Liver (tissue), 3 donors: ENCODE measurements around the gene KRT28.

Experiments used
- ATF3 ChIP-seq: IDR thresholded peaks from 2 replicates; pipeline ENCODE4 v1.6.1; 2016; ENCODE audit warnings: antibody characterized with exemption
- CTCF ChIP-seq: fragments of 150-350 bp; IDR thresholded peaks from 2 replicates; pipeline ENCODE4 v1.5.1; 2017; ENCODE audit warnings: improper control_type of control experiment, low read depth, low read length; ENCODE audit not compliant: missing input control
- FOXA1 ChIP-seq: IDR thresholded peaks from 2 replicates; pipeline ENCODE4 v1.6.1; 2016; ENCODE audit warnings: antibody characterized with exemption
- GABPA ChIP-seq, 2 donors: IDR thresholded peaks in 1 of 2; conservative IDR thresholded peaks in 1 of 2; 2 replicates each; pipeline ENCODE4 v1.6.1; 2016; ENCODE audit warnings: antibody characterized with exemption in 2 of 2, mild to moderate bottlenecking in 1 of 2, moderate library complexity in 1 of 2
- HNF4A ChIP-seq, 2 donors: conservative IDR thresholded peaks; 2 replicates each; pipeline ENCODE4 v1.6.1; 2016; ENCODE audit warnings: antibody characterized with exemption in 2 of 2, mild to moderate bottlenecking in 2 of 2
- JUND ChIP-seq, 2 donors: IDR thresholded peaks; 2 replicates each; pipeline ENCODE4 v1.6.1; 2016; ENCODE audit warnings: antibody characterized with exemption in 2 of 2
- MAX ChIP-seq: IDR thresholded peaks from 2 replicates; pipeline ENCODE4 v1.6.1; 2016; ENCODE audit warnings: antibody characterized with exemption
- REST ChIP-seq: IDR thresholded peaks from 2 replicates; pipeline ENCODE4 v1.6.1; 2016; ENCODE audit warnings: antibody characterized with exemption, mild to moderate bottlenecking
- TAF1 ChIP-seq: conservative IDR thresholded peaks from 2 replicates; pipeline ENCODE4 v1.6.1; 2016; ENCODE audit warnings: antibody characterized with exemption, mild to moderate bottlenecking
- YY1 ChIP-seq: IDR thresholded peaks from 2 replicates; pipeline ENCODE4 v1.6.1; 2016; ENCODE audit warnings: antibody characterized with exemption, mild to moderate bottlenecking
- donor health status: healthy.
- donor health status: healthy.

- TF ChIP-seq CTCF, result no peak
- TF ChIP-seq JUND (IDR thresholded peaks at IDR 0.05), result no peak
- TF ChIP-seq HNF4A (conservative IDR thresholded peaks at IDR 0.05), result no peak
- TF ChIP-seq TAF1, result no peak
- no peak for TF ChIP-seq ATF3
- no peak for TF ChIP-seq FOXA1
- TF ChIP-seq MAX, result no peak
- no peak for TF ChIP-seq REST
- no peak for TF ChIP-seq GABPA (IDR thresholded peaks at IDR 0.05 in 1 of 2, conservative IDR thresholded peaks at IDR 0.05 in 1 of 2)
- no peak for TF ChIP-seq YY1
Observed at GRCh38 chr17:40843242-40843641, 43.5 kb upstream of the KRT28 start.
